GM19452 (cell line): ENCODE measurements around the gene NFU1.
"Not testable (repeated sequence)": the region's sequence is repeated elsewhere in the genome, so short reads cannot be mapped to it uniquely, and the experiment has no call there.

Experiments used
- ATAC-seq: cut with Tn5 transposase; IDR thresholded peaks from one replicate; pipeline ENCODE4 v1.9.1; 2021; ENCODE audit not compliant: unreplicated experiment

NFU1 gene

GRCh38 chr2:69389271-69389670 is 48.0 kb downstream of the NFU1 start:
- no peak for ATAC-seq

DNA sequence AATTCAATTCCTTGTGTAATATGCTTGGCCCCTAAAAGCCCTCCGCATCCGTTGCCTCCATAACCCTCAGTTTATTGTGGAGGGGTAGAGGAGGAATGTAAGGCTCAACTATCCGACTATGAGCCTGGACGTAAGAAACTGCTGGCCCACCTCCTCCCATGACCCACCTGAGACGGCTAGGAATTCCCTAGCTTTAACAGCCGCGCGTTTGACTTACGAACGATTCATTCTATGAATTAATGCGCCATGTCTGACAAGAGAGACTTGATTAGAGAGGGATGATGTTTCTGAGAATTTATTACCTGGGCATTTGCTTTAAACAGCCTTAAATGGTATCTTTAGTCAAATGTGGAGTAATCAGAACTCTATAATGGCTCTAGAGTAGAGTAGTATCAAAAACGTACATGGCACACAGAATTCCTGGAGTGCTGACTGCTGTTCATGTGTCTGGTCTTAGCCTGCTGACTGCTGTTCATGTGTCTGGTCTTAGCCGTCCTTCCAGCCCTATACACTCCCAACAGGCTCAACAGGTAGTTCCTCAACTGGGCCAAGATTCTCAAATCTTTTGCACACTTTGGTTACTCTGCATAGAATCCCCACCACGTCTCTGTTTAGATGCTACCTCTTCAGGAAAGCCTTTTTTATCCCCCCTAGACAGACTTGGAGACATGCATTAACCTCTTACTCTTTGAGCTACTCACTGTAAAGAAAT is 49.3 kb downstream of the NFU1 start:
- ATAC-seq, result no peak

GRCh38 chr2:69386789-69387734 is 50.2 kb downstream of the NFU1 start, which contains the start of gene GFPT1:
Gene GFPT1, minus strand, starts transcription at chr2:69387227. Its CDS starts 156 bp downstream, at chr2:69387071.
- ATAC-seq, result peak; percentile 85

GRCh38 chr2:69386360-69386759 is 50.9 kb downstream of the NFU1 start:
- ATAC-seq, result peak; percentile 26

- no peak for ATAC-seq
These were observed 51.6 kb downstream of the NFU1 start for GRCh38 chr2:69385443-69386151.

DNA sequence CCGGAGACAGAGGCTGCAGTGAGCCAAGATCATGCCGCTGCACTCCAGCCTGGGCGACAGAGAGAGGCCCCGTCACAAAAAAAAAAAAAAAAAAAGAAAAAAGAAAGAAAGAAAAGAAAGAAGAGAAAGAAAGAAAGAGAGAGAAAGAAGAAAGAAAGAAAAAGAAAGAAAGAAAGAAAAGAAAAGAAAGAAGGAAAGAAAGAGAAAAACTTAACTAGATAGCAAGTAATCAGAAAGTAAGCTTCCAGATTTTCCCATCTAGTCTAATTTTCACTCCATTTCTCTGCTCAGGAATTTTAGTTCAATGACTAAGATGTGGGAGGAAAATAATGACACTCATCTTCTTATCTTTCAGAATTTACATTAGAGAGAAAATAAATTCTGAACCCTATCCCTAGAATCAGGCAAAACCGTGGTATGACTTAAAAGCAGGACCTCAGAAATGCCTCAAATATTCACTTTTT is 52.6 kb downstream of the NFU1 start:
- ATAC-seq, result no peak

- no peak for ATAC-seq
These were observed 53.9 kb downstream of the NFU1 start for GRCh38 chr2:69383176-69383812.

GRCh38 chr2:69382547-69382946 is 54.7 kb downstream of the NFU1 start:
- no peak for ATAC-seq

- ATAC-seq, result no peak
These were observed 55.9 kb downstream of the NFU1 start for GRCh38 chr2:69381337-69381737.

DNA sequence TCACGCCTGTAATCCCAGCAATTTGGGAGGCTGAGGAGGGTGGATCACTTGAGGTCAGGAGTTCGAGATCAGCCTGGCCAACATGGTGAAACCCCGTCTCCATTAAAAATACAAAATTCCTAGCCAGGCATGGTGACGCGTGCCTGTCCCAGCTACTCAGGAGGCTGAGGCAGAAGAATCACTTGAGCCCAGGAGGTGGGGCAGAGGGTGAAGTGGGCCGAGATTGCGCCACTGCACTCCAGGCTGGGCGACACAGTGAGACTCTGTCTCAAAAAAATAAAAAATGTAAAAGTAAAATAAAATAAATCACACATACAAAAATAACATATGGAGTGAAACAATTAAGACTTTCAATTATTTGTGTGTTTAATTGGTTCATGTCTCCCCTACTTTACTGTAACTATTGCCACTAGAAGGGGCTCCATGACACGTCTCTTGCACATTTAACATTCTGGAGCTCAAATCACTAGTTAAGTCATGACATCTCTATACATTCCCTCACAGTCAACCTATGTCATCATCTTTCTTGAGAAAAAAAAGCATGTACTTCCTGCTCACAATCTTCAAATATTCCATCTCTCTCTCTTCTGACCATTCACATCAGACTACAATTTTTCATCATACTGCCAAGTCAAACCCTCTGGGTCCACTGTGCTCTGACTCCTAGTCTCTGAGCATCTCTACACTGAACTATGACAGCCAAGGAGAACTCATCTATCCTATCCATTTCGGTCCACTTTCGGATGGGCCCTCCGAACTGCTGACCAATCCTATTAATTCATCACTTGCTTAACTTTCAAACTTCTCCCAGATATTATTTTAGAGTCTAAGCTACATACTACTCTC is 56.9 kb downstream of the NFU1 start:
- no peak for ATAC-seq

DNA sequence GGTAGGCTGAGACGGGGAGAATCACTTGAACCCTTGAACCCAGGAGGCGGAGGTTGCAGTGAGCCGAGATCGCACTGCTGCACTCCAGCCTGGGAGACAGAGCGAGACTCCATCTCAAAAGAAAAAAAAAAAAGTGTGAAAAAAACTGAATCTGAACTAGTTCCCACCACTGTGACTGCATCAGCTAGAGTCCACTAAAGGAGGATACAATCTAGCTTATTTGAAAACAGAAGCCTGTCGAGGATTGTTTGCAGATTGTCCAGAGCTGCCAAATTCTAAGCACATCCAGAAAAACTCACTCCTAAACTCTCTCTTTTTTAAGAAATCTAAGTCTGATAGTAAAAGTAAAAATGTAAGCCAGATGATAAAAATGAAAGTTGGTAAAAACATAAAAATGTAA is 60.8 kb downstream of the NFU1 start:
- no peak for ATAC-seq

- no peak for ATAC-seq
These were observed 61.5 kb downstream of the NFU1 start for GRCh38 chr2:69375494-69376353.

DNA sequence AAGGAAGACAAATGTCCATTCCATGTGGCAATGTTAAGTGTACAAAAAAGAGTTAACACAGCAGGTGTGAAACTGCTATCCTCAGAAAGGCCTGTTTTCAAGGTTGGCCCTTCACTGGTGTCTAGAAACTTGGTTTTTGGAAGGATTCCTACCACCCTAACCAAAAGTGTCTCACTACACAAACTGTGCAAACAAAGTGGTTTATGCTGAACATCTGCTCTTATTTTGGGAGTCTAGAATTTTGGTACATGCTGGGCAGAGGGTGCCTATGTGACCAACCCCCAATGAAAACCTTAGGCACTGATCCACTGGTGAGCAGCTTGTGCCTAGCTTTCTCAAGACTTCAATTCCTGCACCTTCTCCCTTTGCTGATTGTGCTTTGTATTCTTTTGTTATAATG is 64.5 kb downstream of the NFU1 start:
- no peak for ATAC-seq

- ATAC-seq, result no peak
These were observed 67.4 kb downstream of the NFU1 start for GRCh38 chr2:69369802-69370201.

GRCh38 chr2:69368588-69368987 is 68.6 kb downstream of the NFU1 start:
- no peak for ATAC-seq

DNA sequence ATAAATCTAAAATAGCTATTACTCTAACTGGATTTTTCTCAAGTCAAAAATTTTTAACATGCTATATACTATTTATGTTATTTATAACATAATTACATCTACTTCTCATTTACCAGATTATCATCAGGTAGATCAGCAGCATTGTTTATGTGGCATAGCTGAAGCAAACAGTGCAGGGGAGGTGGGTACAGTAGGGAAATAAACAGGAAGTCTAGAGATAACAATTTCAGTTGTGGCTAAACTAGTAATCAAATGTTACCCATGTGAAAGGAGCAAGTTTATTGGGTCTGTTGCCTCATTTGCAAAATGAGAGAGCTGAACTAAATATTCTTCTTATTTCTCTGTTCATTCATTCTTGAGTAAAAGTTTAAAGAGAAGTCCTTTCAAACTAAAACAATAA is 77.9 kb downstream of the NFU1 start:
- no peak for ATAC-seq

- ATAC-seq, result no peak
These were observed 78.3 kb downstream of the NFU1 start for GRCh38 chr2:69358914-69359313.

GRCh38 chr2:69356471-69356870 is 80.8 kb downstream of the NFU1 start:
- ATAC-seq, result no peak

DNA sequence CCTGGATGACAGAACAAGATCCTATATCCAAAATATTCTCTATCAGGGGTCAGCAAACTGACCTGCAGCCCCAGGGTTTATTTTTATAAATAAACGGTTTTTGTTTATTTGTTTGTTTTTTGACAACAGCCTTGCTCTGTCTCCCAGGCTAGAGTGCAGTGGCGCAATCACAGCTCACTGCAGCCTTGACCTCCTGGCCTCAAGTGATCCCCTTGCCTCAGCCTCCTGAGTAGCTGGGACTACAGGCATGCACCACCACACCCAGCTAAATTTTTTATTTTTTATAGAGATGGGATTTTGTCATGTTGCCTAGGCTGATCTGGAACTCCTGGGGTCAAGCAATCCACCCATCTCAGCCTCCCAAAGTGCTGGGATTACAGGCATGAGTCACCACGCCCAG is 82.3 kb downstream of the NFU1 start:
- not testable (repeated sequence) for ATAC-seq
